Heart left ventricle (tissue), 16 donors: ENCODE data around the gene SMCR8. TPM values are rescaled to one million over a fixed set of nuclear protein-coding genes. Genes with fewer than 3 reads are reported as not detected.

Experiments used
- ATAC-seq, 4 donors: fragments of 200-7000 bp; cut with Tn5 transposase; one replicate each; pipeline ENCODE4 v1.9.1; 2020 to 2022; ENCODE audit warnings: moderate library complexity in 4 of 4, mild to moderate bottlenecking in 3 of 4, moderate number of reproducible peaks in 1 of 4
- DNase-seq, 5 donors: peaks; one replicate each; pipeline ENCODE4 v3.0.0-alpha.2; 2020
- H3K27ac ChIP-seq, 12 donors: fragments of 200-600 bp; sonication (generic) in 4 of 12; one replicate each; pipeline versions ENCODE4 v1.5.0 to v1.8.0; 2016 to 2022; ENCODE audit warnings: mild to moderate bottlenecking in 2 of 12
- H3K27me3 ChIP-seq, 9 donors: fragments of 200-600 bp; sonication (generic) in 2 of 9; one replicate each; pipeline versions ENCODE4 v1.5.1 to v1.8.0; 2016 to 2022; ENCODE audit warnings: mild to moderate bottlenecking in 3 of 9
- H3K36me3 ChIP-seq, 9 donors: fragments of 200-600 bp; sonication (generic) in 2 of 9; one replicate each; pipeline versions ENCODE4 v1.5.0 to v1.8.0; 2018 to 2022; ENCODE audit warnings: mild to moderate bottlenecking in 2 of 9
- H3K4me1 ChIP-seq, 12 donors: fragments of 200-600 bp; sonication (generic) in 4 of 12; one replicate each; pipeline versions ENCODE4 v1.5.0 to v1.8.0; 2016 to 2022; ENCODE audit warnings: mild to moderate bottlenecking in 3 of 12
- H3K4me3 ChIP-seq, 12 donors: fragments of 200-600 bp; sonication (generic) in 4 of 12; one replicate each; pipeline versions ENCODE4 v1.5.0 to v1.8.0; 2017 to 2022; ENCODE audit warnings: mild to moderate bottlenecking in 9 of 12, moderate library complexity in 4 of 12
- H3K9me3 ChIP-seq, 12 donors: fragments of 200-600 bp; sonication (generic) in 4 of 12; one replicate each; pipeline versions ENCODE4 v1.5.0 to v1.8.0; 2016 to 2022; ENCODE audit warnings: mild to moderate bottlenecking in 1 of 12
- CTCF ChIP-seq, 12 donors: fragments of 200-600 bp; sonication (generic) in 4 of 12; IDR thresholded peaks; one replicate each; pipeline versions ENCODE4 v1.5.0 to v1.8.0; 2018 to 2022; ENCODE audit warnings: antibody characterized with exemption in 12 of 12, mild to moderate bottlenecking in 5 of 12
- POLR2A ChIP-seq, 2 donors: fragments of 450-650 bp; IDR thresholded peaks; one replicate each; pipeline ENCODE4 v1.6.1; 2017; ENCODE audit warnings: antibody characterized with exemption in 2 of 2, mild to moderate bottlenecking in 2 of 2, moderate library complexity in 2 of 2
- WGBS, 4 donors: extraction: QIAGEN DNeasy Blood & Tissue Kit in 2 of 4; methylation state at CpG; one replicate each; pipeline versions ENCODE4 v1.1.5 to v1.1.7; 2013 to 2018; 5-methylcytosine and 5-hydroxymethylcytosine counted together
- intact Hi-C, 10 donors: fragments of 100-400 bp; cut with DNase I; formaldehyde crosslinking; loops; one replicate each; pipeline versions ENCODE4 v1.11.1 to v1.14.2; 2022
- polyA plus RNA-seq, 2 donors: library from polyadenylated mRNA; stranded (reverse); fragments of 200-250 nt; gene quantifications; one replicate each; pipeline ENCODE4 v1.2.3, GENCODE V29; 2013
- total RNA-seq, 9 donors: library from RNA; depleted of rRNA in 2 of 9; stranded (reverse); fragments of >200 nt in 2 of 9; fragmentation: NEBNext Ultra II Directional in 3 of 9; extraction: Animal tissue kit (Norgen Biotek cat#: 25700) in 3 of 9; gene quantifications; one replicate each; pipeline versions ENCODE4 v1.1.0 to v1.2.4, GENCODE V29; 2016 to 2023
- donor health status: ischemic (EF 13 %, LVEDD 7.1; RV severe dilation, severe dysfunction).
- donor health status: healthy with polysubstance abuse.
- donor health status: DM: no; HTN: yes; CAD: no.
- donor health status: DM: no; HTN: no; CAD: no.
- donor health status: ischemic (EF 25% LVEDD 6.9; RV normal size, moderate dysfunction).
- donor health status: ischemic (EF 25% LVEDD 5.7; RV mildly dilated, moderate dysfunction).
- donor health status: healthy.
- donor health status: DM: yes; HTN: yes; CAD: no.
- donor health status: ischemic (EF 35%, LVEDD 5.7; RV mildly dilated, moderate dysfunction).
- donor health status: nonischemic (EF 11% LVEDD 7.7; RV severe dilation, severe dysfunction).
- donor health status: DM: yes; HTN: yes; CAD: no.
- donor health status: PGD.
- donor health status: ischemic (EF 29% LVEDD 5.4; RV normal size, mild dysfunction).
- donor health status: nonischemic (EF 23%, LVEDD 6.1; RV moderate dilation, normal function).

Gene SMCR8
- total and polyA plus RNA-seq, 11 donors, result 2.9 to 17.6 (median 12.4) TPM

- no peak overlapping the region for H3K27ac ChIP-seq
- TF ChIP-seq POLR2A (IDR thresholded peaks at IDR 0.05), result no peak
- no peak for TF ChIP-seq CTCF (IDR thresholded peaks at IDR 0.05)
- no peak for ATAC-seq
- 93 to 94% (median 94%) methylated on average over 6 of the region's 6 CpGs for WGBS, 4 donors
- no peaks in the 10 kb centered on the region for H3K27me3 ChIP-seq
- no peaks in the 10 kb centered on the region for H3K9me3 ChIP-seq
- DNase-seq, result no peak
- peaks cover 0 to 18% (median 0%) of the 10 kb centered on the region in 12 donors for H3K4me1 ChIP-seq
- intact Hi-C loops, result no loop called here
- peaks cover 0 to 48% (median 18%) of the 10 kb centered on the region in 9 donors for H3K36me3 ChIP-seq
- no peak overlapping the region for H3K4me3 ChIP-seq
Measured at GRCh38 chr17:18353541-18353940, 38.4 kb downstream of the SMCR8 start.

GRCh38 chr17:18356624-18357023, 41.5 kb downstream of the SMCR8 start:
- H3K27ac ChIP-seq, result peak overlapping the region in 1 of 12 donors; percentile 79
- peaks cover 0 to 18% (median 0%) of the 10 kb centered on the region in 12 donors for H3K4me1 ChIP-seq
- ATAC-seq (peak in 3 of 4 donors; percentile 58 to 60 (median 59)), DNase-seq (peak in 3 of 5 donors; percentile 35 to 54 (median 44))
- TF ChIP-seq POLR2A (IDR thresholded peaks at IDR 0.05) (no peak), CTCF (IDR thresholded peaks at IDR 0.05) (no peak)
- intact Hi-C loops, result no loop called here
- H3K9me3 ChIP-seq, result no peaks in the 10 kb centered on the region
- H3K4me3 ChIP-seq, result no peak overlapping the region
- peaks cover 0 to 35% (median 15%) of the 10 kb centered on the region in 9 donors for H3K36me3 ChIP-seq
- 86 to 93% (median 92%) methylated on average over 10 of the region's 10 CpGs for WGBS, 4 donors
- H3K27me3 ChIP-seq, result no peaks in the 10 kb centered on the region

GRCh38 chr17:18360518-18360917, 45.4 kb downstream of the SMCR8 start:
- ATAC-seq (no peak), DNase-seq (no peak)
- H3K27me3 ChIP-seq, result no peaks in the 10 kb centered on the region
- H3K36me3 ChIP-seq, result peaks cover 0 to 11% (median 0%) of the 10 kb centered on the region in 9 donors
- WGBS, 4 donors, result 91 to 93% (median 92%) methylated on average over 8 of the region's 8 CpGs
- intact Hi-C loops, result no loop called here
- peaks cover 0 to 38% (median 6%) of the 10 kb centered on the region in 12 donors for H3K4me1 ChIP-seq
- no peaks in the 10 kb centered on the region for H3K9me3 ChIP-seq
- no peak for TF ChIP-seq POLR2A (IDR thresholded peaks at IDR 0.05)
- no peak for TF ChIP-seq CTCF (IDR thresholded peaks at IDR 0.05)
- H3K4me3 ChIP-seq, result no peak overlapping the region
- no peak overlapping the region for H3K27ac ChIP-seq

- ATAC-seq, result no peak
- WGBS, 4 donors, result 56 to 65% (median 64%) methylated on average over 15 of the region's 15 CpGs
Measured at GRCh38 chr17:18361837-18362697, 47.0 kb downstream of the SMCR8 start.

More at GRCh38 chr17:18361837-18362697, 47.0 kb downstream of the SMCR8 start:
- H3K36me3 ChIP-seq, result peaks cover 0 to 11% (median 0%) of the 10 kb centered on the region in 9 donors
- H3K27ac ChIP-seq, result peak overlapping the region in 11 of 12 donors; percentile 19 to 82 (median 65)
- intact Hi-C loops, result no loop called here
- H3K27me3 ChIP-seq, result no peaks in the 10 kb centered on the region
- TF ChIP-seq CTCF (IDR thresholded peaks at IDR 0.05), result no peak
- no peak for TF ChIP-seq POLR2A (IDR thresholded peaks at IDR 0.05)
- H3K4me3 ChIP-seq, result peak overlapping the region in 10 of 12 donors; percentile 66 to 94 (median 84)
- H3K9me3 ChIP-seq, result peaks cover 0 to 4% (median 0%) of the 10 kb centered on the region in 12 donors
- no peak for DNase-seq
- peaks cover 0 to 26% (median 6%) of the 10 kb centered on the region in 12 donors for H3K4me1 ChIP-seq
